ENCODE results near the gene APLP2.

The APLP2 gene

GRCh38 chr11:130177782-130178181, 108.1 kb downstream of the APLP2 start:
- H3K4me3 ChIP-seq (ENCODE audit: low read depth in 1 of 2, low read length in 2 of 2), result no peak overlapping the region
- no peaks in the 10 kb centered on the region for H3K36me3 ChIP-seq (ENCODE audit: control insufficient read depth in 1 of 2, insufficient read depth in 2 of 2, low read length in 2 of 2)
- no peaks in the 10 kb centered on the region for H3K27me3 ChIP-seq (ENCODE audit: low read depth, low read length)
- no peak overlapping the region for H3K27ac ChIP-seq (ENCODE audit: low read length)
- H3K4me1 ChIP-seq (ENCODE audit: control insufficient read depth in 1 of 2, insufficient read depth in 2 of 2, low read length in 2 of 2), result peaks cover 4 to 17% of the 10 kb centered on the region in 2 donors
- no peaks in the 10 kb centered on the region for H3K9me3 ChIP-seq (ENCODE audit: control insufficient read depth in 1 of 2, low read length in 2 of 2)

GRCh38 chr11:130178441-130179339, 109.0 kb downstream of the APLP2 start:
- H3K9me3 ChIP-seq (ENCODE audit: control insufficient read depth in 1 of 2, low read length in 2 of 2), result no peaks in the 10 kb centered on the region
- peaks cover 4 to 17% of the 10 kb centered on the region in 2 donors for H3K4me1 ChIP-seq (ENCODE audit: control insufficient read depth in 1 of 2, insufficient read depth in 2 of 2, low read length in 2 of 2)
- peak overlapping the region; percentile 61 for H3K27ac ChIP-seq (ENCODE audit: low read length)
- H3K36me3 ChIP-seq (ENCODE audit: control insufficient read depth in 1 of 2, insufficient read depth in 2 of 2, low read length in 2 of 2), result no peaks in the 10 kb centered on the region
- H3K4me3 ChIP-seq (ENCODE audit: low read depth in 1 of 2, low read length in 2 of 2), result no peak overlapping the region
- no peaks in the 10 kb centered on the region for H3K27me3 ChIP-seq (ENCODE audit: low read depth, low read length)

GRCh38 chr11:130179396-130180306, 110.0 kb downstream of the APLP2 start:
- Histone ChIP-seq H3K27me3 (ENCODE audit: low read depth, low read length) (no peaks in the 10 kb centered on the region), H3K4me1 (ENCODE audit: control insufficient read depth in 1 of 2, insufficient read depth in 2 of 2, low read length in 2 of 2) (peaks cover 4 to 17% of the 10 kb centered on the region in 2 donors), H3K9me3 (ENCODE audit: control insufficient read depth in 1 of 2, low read length in 2 of 2) (no peaks in the 10 kb centered on the region), H3K36me3 (ENCODE audit: control insufficient read depth in 1 of 2, insufficient read depth in 2 of 2, low read length in 2 of 2) (no peaks in the 10 kb centered on the region), H3K27ac (ENCODE audit: low read length) (peak overlapping the region; percentile 73), H3K4me3 (ENCODE audit: low read depth in 1 of 2, low read length in 2 of 2) (no peak overlapping the region)

- Histone ChIP-seq H3K9me3 (ENCODE audit: control insufficient read depth in 1 of 2, low read length in 2 of 2) (no peaks in the 10 kb centered on the region), H3K36me3 (ENCODE audit: control insufficient read depth in 1 of 2, insufficient read depth in 2 of 2, low read length in 2 of 2) (no peaks in the 10 kb centered on the region), H3K27me3 (ENCODE audit: low read depth, low read length) (no peaks in the 10 kb centered on the region), H3K4me3 (ENCODE audit: low read depth in 1 of 2, low read length in 2 of 2) (no peak overlapping the region), H3K27ac (ENCODE audit: low read length) (peak overlapping the region; percentile 73), H3K4me1 (ENCODE audit: control insufficient read depth in 1 of 2, insufficient read depth in 2 of 2, low read length in 2 of 2) (peaks cover 4 to 17% of the 10 kb centered on the region in 2 donors)
Measured at GRCh38 chr11:130180491-130180890, 110.8 kb downstream of the APLP2 start.

- no peaks in the 10 kb centered on the region for H3K27me3 ChIP-seq (ENCODE audit: low read depth, low read length)
- peaks cover 4 to 17% of the 10 kb centered on the region in 2 donors for H3K4me1 ChIP-seq (ENCODE audit: control insufficient read depth in 1 of 2, insufficient read depth in 2 of 2, low read length in 2 of 2)
- no peaks in the 10 kb centered on the region for H3K36me3 ChIP-seq (ENCODE audit: control insufficient read depth in 1 of 2, insufficient read depth in 2 of 2, low read length in 2 of 2)
- H3K27ac ChIP-seq (ENCODE audit: low read length), result peak overlapping the region; percentile 73
- H3K4me3 ChIP-seq (ENCODE audit: low read depth in 1 of 2, low read length in 2 of 2), result peak overlapping the region in 1 of 2 donors; percentile 31
- no peaks in the 10 kb centered on the region for H3K9me3 ChIP-seq (ENCODE audit: control insufficient read depth in 1 of 2, low read length in 2 of 2)
Measured at GRCh38 chr11:130180896-130181294, 111.2 kb downstream of the APLP2 start.

- H3K36me3 ChIP-seq (ENCODE audit: control insufficient read depth in 1 of 2, insufficient read depth in 2 of 2, low read length in 2 of 2), result no peaks in the 10 kb centered on the region
- no peaks in the 10 kb centered on the region for H3K27me3 ChIP-seq (ENCODE audit: low read depth, low read length)
- H3K4me3 ChIP-seq (ENCODE audit: low read depth in 1 of 2, low read length in 2 of 2), result peak overlapping the region in 1 of 2 donors; percentile 31
- H3K27ac ChIP-seq (ENCODE audit: low read length), result peak overlapping the region; percentile 73
- H3K9me3 ChIP-seq (ENCODE audit: control insufficient read depth in 1 of 2, low read length in 2 of 2), result no peaks in the 10 kb centered on the region
- H3K4me1 ChIP-seq (ENCODE audit: control insufficient read depth in 1 of 2, insufficient read depth in 2 of 2, low read length in 2 of 2), result peaks cover 4 to 17% of the 10 kb centered on the region in 2 donors
Measured at GRCh38 chr11:130181295-130182272, 111.9 kb downstream of the APLP2 start.

GRCh38 chr11:130183878-130184610, 114.3 kb downstream of the APLP2 start:
- H3K4me3 ChIP-seq (ENCODE audit: low read depth in 1 of 2, low read length in 2 of 2), result no peak overlapping the region
- no peak overlapping the region for H3K27ac ChIP-seq (ENCODE audit: low read length)
- peaks cover 4 to 14% of the 10 kb centered on the region in 2 donors for H3K4me1 ChIP-seq (ENCODE audit: control insufficient read depth in 1 of 2, insufficient read depth in 2 of 2, low read length in 2 of 2)
- H3K9me3 ChIP-seq (ENCODE audit: control insufficient read depth in 1 of 2, low read length in 2 of 2), result no peaks in the 10 kb centered on the region
- H3K27me3 ChIP-seq (ENCODE audit: low read depth, low read length), result no peaks in the 10 kb centered on the region
- no peaks in the 10 kb centered on the region for H3K36me3 ChIP-seq (ENCODE audit: control insufficient read depth in 1 of 2, insufficient read depth in 2 of 2, low read length in 2 of 2)

- H3K9me3 ChIP-seq (ENCODE audit: control insufficient read depth in 1 of 2, low read length in 2 of 2), result no peaks in the 10 kb centered on the region
- no peak overlapping the region for H3K4me3 ChIP-seq (ENCODE audit: low read depth in 1 of 2, low read length in 2 of 2)
- H3K27me3 ChIP-seq (ENCODE audit: low read depth, low read length), result no peaks in the 10 kb centered on the region
- H3K27ac ChIP-seq (ENCODE audit: low read length), result no peak overlapping the region
- H3K36me3 ChIP-seq (ENCODE audit: control insufficient read depth in 1 of 2, insufficient read depth in 2 of 2, low read length in 2 of 2), result no peaks in the 10 kb centered on the region
- no peaks in the 10 kb centered on the region for H3K4me1 ChIP-seq (ENCODE audit: control insufficient read depth in 1 of 2, insufficient read depth in 2 of 2, low read length in 2 of 2)
Measured at GRCh38 chr11:130187096-130187495, 117.4 kb downstream of the APLP2 start.

- Histone ChIP-seq H3K27ac (ENCODE audit: low read length) (no peak overlapping the region), H3K9me3 (ENCODE audit: control insufficient read depth in 1 of 2, low read length in 2 of 2) (no peaks in the 10 kb centered on the region), H3K36me3 (ENCODE audit: control insufficient read depth in 1 of 2, insufficient read depth in 2 of 2, low read length in 2 of 2) (no peaks in the 10 kb centered on the region)
Measured at GRCh38 chr11:130188047-130188446, 118.4 kb downstream of the APLP2 start.

More at GRCh38 chr11:130188047-130188446, 118.4 kb downstream of the APLP2 start:
- no peak overlapping the region for H3K4me3 ChIP-seq (ENCODE audit: low read depth in 1 of 2, low read length in 2 of 2)
- no peaks in the 10 kb centered on the region for H3K4me1 ChIP-seq (ENCODE audit: control insufficient read depth in 1 of 2, insufficient read depth in 2 of 2, low read length in 2 of 2)
- H3K27me3 ChIP-seq (ENCODE audit: low read depth, low read length), result no peaks in the 10 kb centered on the region

Measured in muscle layer of duodenum (tissue), 2 donors.